Caco-2 (cell line): ENCODE measurements around the gene MRPL19. TPM values are rescaled to one million over a fixed set of nuclear protein-coding genes. Genes with fewer than 3 reads are reported as not detected.

Experiments used
- BruUV-seq: library from RNA; stranded (reverse); fragments of 400-500 nt; replicated peaks from 2 replicates; lab custom pipeline; 2021; lab: Mats Ljungman, UMichigan
- CTCF ChIA-PET: fragments of 300-600 bp; sonication (Branson Sonifier 250); formaldehyde crosslinking; loops from one replicate; lab custom pipeline; 2022; ENCODE audit warnings: antibody characterized with exemption; lab: Charles Lee
- POLR2A ChIA-PET: fragments of 300-600 bp; sonication (Branson Sonifier 250); formaldehyde crosslinking; loops from one replicate; lab custom pipeline; 2022; ENCODE audit warnings: antibody characterized with exemption; lab: Charles Lee
- DNase-seq, 2 experiments: peaks; one replicate each; pipeline versions ENCODE4 v3.0.0 to v3.0.0-alpha.2; 2020 to 2022
- H3K27me3 ChIP-seq: replicated peaks from 2 replicates; pipeline ENCODE4 v1.6.0; 2011; ENCODE audit warnings: low read length; ENCODE audit not compliant: control insufficient read depth, insufficient read depth
- H3K36me3 ChIP-seq: 2 replicates; pipeline ENCODE4 v1.5.1; 2011; ENCODE audit warnings: low read length; ENCODE audit not compliant: control insufficient read depth, insufficient read depth
- H3K4me1 ChIP-seq: fragments of 250-450 bp; sonication (Bioruptor Pico); 2 replicates; pipeline ENCODE4 v1.5.1; 2020; ENCODE audit warnings: mild to moderate bottlenecking
- H3K4me3 ChIP-seq: 2 replicates; pipeline ENCODE4 v1.5.1; 2011; ENCODE audit warnings: low read depth, mild to moderate bottlenecking, control low read depth, low read length
- H3K9me3 ChIP-seq: fragments of 250-450 bp; sonication (Bioruptor Pico); 2 replicates; pipeline ENCODE4 v1.5.1; 2020; ENCODE audit warnings: mild to moderate bottlenecking, moderate library complexity
- H3K27ac Mint-ChIP-seq: one replicate; pipeline ENCODE4 v1.8.0; 2022; ENCODE audit warnings: mixed read lengths; ENCODE audit not compliant: unreplicated experiment
- H3K27me3 Mint-ChIP-seq: one replicate; pipeline ENCODE4 v1.8.0; 2022; ENCODE audit warnings: mixed read lengths; ENCODE audit not compliant: insufficient read depth, unreplicated experiment
- H3K36me3 Mint-ChIP-seq: one replicate; pipeline ENCODE4 v1.8.0; 2022; ENCODE audit warnings: mild to moderate bottlenecking, mixed read lengths; ENCODE audit not compliant: insufficient read depth, unreplicated experiment
- H3K4me1 Mint-ChIP-seq: one replicate; pipeline ENCODE4 v1.8.0; 2022; ENCODE audit warnings: low read depth, mixed read lengths; ENCODE audit not compliant: unreplicated experiment
- H3K4me3 Mint-ChIP-seq: one replicate; pipeline ENCODE4 v1.8.0; 2022; ENCODE audit warnings: mild to moderate bottlenecking, moderate library complexity, mixed read lengths; ENCODE audit not compliant: unreplicated experiment
- H3K9me3 Mint-ChIP-seq: one replicate; pipeline ENCODE4 v1.8.0; 2022; ENCODE audit warnings: mixed read lengths; ENCODE audit not compliant: unreplicated experiment
- intact Hi-C: fragments of 100-400 bp; cut with micrococcal nuclease; formaldehyde crosslinking; loops from one replicate; pipeline ENCODE4 v1.10.0; 2022; ENCODE audit not compliant: unreplicated experiment
- total RNA-seq: library from RNA; stranded (reverse); gene quantifications from 2 replicates; pipeline ENCODE4 v1.2.3, GENCODE V29; 2022
- TF ChIP-seq, protein P1 (sequence below), 2 experiments: fragments of 200-600 bp in 1 of 2; IDR thresholded peaks; 1 replicate in 1 of 2; 2 replicates in 1 of 2; pipeline versions ENCODE4 v1.5.1 to v1.8.0; 2011 to 2022; ENCODE audit warnings: antibody characterized with exemption in 1 of 2, control low read depth in 1 of 2, inconsistent platforms in 1 of 2, low read depth in 1 of 2, low read length in 1 of 2, mild to moderate bottlenecking in 1 of 2, moderate library complexity in 1 of 2; ENCODE audit not compliant: insufficient read depth in 1 of 2, severe bottlenecking in 1 of 2, unreplicated experiment in 1 of 2

Gene MRPL19
- total RNA-seq, 1 experiment from 2014 or later: 57.8 TPM

DNA sequence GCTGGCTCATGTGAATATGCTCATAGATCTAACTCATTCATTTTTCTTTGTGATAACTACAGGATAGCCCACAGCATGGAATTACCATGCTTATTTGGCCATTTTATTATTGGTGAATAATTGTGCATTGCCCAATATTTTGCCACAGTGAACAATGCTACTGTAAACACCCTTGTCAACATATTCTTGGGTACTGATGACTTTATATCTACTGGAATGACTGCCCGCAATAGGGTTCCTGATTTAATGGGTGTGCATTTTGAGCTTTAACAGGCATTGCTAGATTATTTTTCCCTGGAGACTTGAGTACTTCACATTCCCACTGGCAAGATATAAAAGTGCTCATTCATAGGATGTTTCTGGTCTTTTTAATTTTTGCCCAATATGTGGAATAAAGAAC, 43.1 kb upstream of the MRPL19 start:
- Histone ChIP-seq H3K4me1 (peaks cover 7% of the 10 kb centered on the region; the same call in 1 of the 2 replicates), H3K36me3 (no peaks in the 10 kb centered on the region), H3K9me3 (no peaks in the 10 kb centered on the region), H3K4me3 (no peak overlapping the region), H3K27me3 (no peaks in the 10 kb centered on the region)
- Mint-ChIP-seq H3K27me3 (peaks cover 11% of the 10 kb centered on the region), H3K4me3 (no peak overlapping the region), H3K27ac (no peak overlapping the region), H3K36me3 (no peaks in the 10 kb centered on the region), H3K9me3 (no peaks in the 10 kb centered on the region), H3K4me1 (peaks cover 16% of the 10 kb centered on the region)
- POLR2A ChIA-PET: no interaction called here
- CTCF ChIA-PET: no interaction called here
- intact Hi-C loops: no loop called here
- TF ChIP-seq, protein P1, sequence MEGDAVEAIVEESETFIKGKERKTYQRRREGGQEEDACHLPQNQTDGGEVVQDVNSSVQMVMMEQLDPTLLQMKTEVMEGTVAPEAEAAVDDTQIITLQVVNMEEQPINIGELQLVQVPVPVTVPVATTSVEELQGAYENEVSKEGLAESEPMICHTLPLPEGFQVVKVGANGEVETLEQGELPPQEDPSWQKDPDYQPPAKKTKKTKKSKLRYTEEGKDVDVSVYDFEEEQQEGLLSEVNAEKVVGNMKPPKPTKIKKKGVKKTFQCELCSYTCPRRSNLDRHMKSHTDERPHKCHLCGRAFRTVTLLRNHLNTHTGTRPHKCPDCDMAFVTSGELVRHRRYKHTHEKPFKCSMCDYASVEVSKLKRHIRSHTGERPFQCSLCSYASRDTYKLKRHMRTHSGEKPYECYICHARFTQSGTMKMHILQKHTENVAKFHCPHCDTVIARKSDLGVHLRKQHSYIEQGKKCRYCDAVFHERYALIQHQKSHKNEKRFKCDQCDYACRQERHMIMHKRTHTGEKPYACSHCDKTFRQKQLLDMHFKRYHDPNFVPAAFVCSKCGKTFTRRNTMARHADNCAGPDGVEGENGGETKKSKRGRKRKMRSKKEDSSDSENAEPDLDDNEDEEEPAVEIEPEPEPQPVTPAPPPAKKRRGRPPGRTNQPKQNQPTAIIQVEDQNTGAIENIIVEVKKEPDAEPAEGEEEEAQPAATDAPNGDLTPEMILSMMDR (IDR thresholded peaks at IDR 0.05; ENCODE audit: insufficient read depth in 1 of 2, low read depth in 1 of 2, low read length in 1 of 2, severe bottlenecking in 1 of 2, unreplicated experiment in 1 of 2): no peak
- BruUV-seq: no TSS peak
- no peak for DNase-seq

DNA sequence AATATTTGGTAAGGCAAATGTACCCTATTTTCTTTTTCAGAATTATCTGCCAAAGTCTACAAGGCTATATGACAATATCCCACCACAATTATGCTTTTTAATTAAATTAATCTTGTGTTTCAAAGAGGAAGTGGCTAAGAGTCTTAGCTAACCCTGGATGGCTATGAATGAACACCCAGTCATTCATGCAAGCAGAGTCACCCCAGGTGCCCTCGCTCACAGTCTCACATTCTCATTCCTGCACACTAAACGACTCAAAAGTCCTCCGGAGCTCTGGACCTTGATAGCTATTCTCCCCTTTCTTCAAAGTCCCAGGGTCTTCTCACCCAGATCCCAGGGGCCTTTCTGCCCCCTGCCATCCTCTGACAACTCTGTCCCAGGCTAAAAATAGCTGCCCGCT, 42.1 kb upstream of the MRPL19 start:
- peaks cover 18% of the 10 kb centered on the region for H3K4me1 Mint-ChIP-seq
- Histone ChIP-seq H3K4me1 (peaks cover 11% of the 10 kb centered on the region; the same call in 1 of the 2 replicates), H3K9me3 (no peaks in the 10 kb centered on the region), H3K36me3 (no peaks in the 10 kb centered on the region), H3K4me3 (no peak overlapping the region), H3K27me3 (no peaks in the 10 kb centered on the region; the same call in 1 of the 2 replicates)
- ChIA-PET POLR2A (no interaction called here), CTCF (interaction anchor here (0.7 kb wide), 1 partner anchor 44 kb away, joined by 3 read pairs; the partner anchor contains the start of gene EVA1A)
- intact Hi-C loops: no loop called here
- no peak overlapping the region for H3K27ac Mint-ChIP-seq
- DNase-seq: no peak
- BruUV-seq: no TSS peak
- peaks cover 11% of the 10 kb centered on the region for H3K27me3 Mint-ChIP-seq
- TF ChIP-seq, protein P1 (IDR thresholded peaks at IDR 0.05; ENCODE audit: insufficient read depth in 1 of 2, low read depth in 1 of 2, low read length in 1 of 2, severe bottlenecking in 1 of 2, unreplicated experiment in 1 of 2): no peak
- no peaks in the 10 kb centered on the region for H3K9me3 Mint-ChIP-seq
- no peaks in the 10 kb centered on the region for H3K36me3 Mint-ChIP-seq
- no peak overlapping the region for H3K4me3 Mint-ChIP-seq

DNA sequence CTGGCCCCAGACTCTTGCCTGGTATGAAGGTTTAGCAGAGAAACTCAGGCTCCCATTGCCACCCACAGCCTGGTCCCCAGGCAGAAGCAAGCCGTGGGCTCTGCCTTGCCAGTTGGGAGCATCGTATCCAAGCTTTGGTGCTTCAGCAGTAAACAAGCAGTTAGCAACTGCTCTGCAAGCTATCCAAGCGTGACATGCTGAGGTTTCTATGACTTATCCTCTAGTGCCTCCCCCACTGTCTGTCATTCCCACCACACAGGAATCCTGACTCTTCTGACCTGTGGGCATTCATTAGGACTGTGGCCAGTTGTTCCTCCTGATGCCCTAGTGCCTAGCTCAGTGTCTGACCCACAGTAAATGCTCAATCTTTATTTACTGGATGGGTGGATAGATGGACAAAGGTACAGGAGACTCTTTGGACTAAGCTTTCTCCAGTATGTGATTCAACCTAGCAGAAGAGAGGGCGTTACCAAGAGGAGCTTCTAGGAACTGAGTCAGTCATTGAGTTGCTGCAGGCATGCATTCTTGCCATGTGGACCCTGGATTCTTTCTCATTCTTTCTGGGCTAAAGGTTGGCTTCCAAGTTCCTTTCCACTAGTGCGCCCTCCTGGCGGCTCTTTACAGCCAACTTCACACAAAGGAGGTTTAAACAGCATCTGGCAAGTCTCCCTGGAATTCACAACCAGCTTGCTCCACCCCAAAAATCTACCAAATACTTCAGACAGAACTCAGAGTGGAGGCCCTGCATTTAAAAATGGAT, 40.6 kb upstream of the MRPL19 start:
- H3K4me1 Mint-ChIP-seq: peaks cover 10% of the 10 kb centered on the region
- no peak overlapping the region for H3K4me3 Mint-ChIP-seq
- H3K9me3 ChIP-seq: no peaks in the 10 kb centered on the region
- intact Hi-C loops: loop anchor here (5.0 kb wide), 1 partner anchor 124 kb away; no protein-coding TSS in a partner anchor
- no peaks in the 10 kb centered on the region for H3K36me3 Mint-ChIP-seq
- TF ChIP-seq, protein P1 (IDR thresholded peaks at IDR 0.05; ENCODE audit: insufficient read depth in 1 of 2, low read depth in 1 of 2, low read length in 1 of 2, severe bottlenecking in 1 of 2, unreplicated experiment in 1 of 2): no peak
- no TSS peak for BruUV-seq
- no peaks in the 10 kb centered on the region for H3K9me3 Mint-ChIP-seq
- peaks cover 11% of the 10 kb centered on the region; the same call in 1 of the 2 replicates for H3K4me1 ChIP-seq
- no peak overlapping the region for H3K4me3 ChIP-seq
- H3K27me3 Mint-ChIP-seq: peaks cover 11% of the 10 kb centered on the region
- no peaks in the 10 kb centered on the region for H3K36me3 ChIP-seq
- ChIA-PET POLR2A (no interaction called here), CTCF (interaction anchor here (0.8 to 1.3 kb wide), 2 partner anchors 134 to 146 kb away, joined by 3 to 5 read pairs; no protein-coding TSS in a partner anchor)
- peak in 1 of 2 experiments; percentile 29 for DNase-seq
- no peak overlapping the region for H3K27ac Mint-ChIP-seq
- no peaks in the 10 kb centered on the region; the same call in 1 of the 2 replicates for H3K27me3 ChIP-seq
